ENCODE measurements around the gene SPP1. TPM values are rescaled to one million over a fixed set of nuclear protein-coding genes. Genes with fewer than 3 reads are reported as not detected.
"Not testable (repeated sequence)": the region's sequence is repeated elsewhere in the genome, so short reads cannot be mapped to it uniquely, and the experiment has no call there.

SPP1 gene
- polyA plus RNA-seq, 1 donor (not counting 4 experiments of a cell fraction or from before 2014, with no cell fraction given): 0.84 TPM

- H3K4me3 ChIP-seq (ENCODE audit: control insufficient read depth in 2 of 3, extremely low read depth in 1 of 3, insufficient read depth in 2 of 3, low read depth in 1 of 3, low read length in 3 of 3): no peak overlapping the region
- dilution Hi-C loops (cut with MboI; ENCODE audit: extremely low pct_ligation_motif_present, low sequenced_read_pairs): no loop called here
- no peak overlapping the region for H3K4me2 ChIP-seq (ENCODE audit: control insufficient read depth, extremely low read depth, insufficient read depth, low read depth, low read length)
- FAIRE-seq: no peak
- no peak for DNase-seq (ENCODE audit: low read depth, low spot score)
- no peaks in the 10 kb centered on the region for H3K36me3 ChIP-seq (ENCODE audit: control insufficient read depth in 2 of 2, extremely low read depth in 1 of 2, insufficient read depth in 2 of 2, low read length in 2 of 2)
- no peaks in the 10 kb centered on the region for H3K4me1 ChIP-seq (ENCODE audit: control insufficient read depth, extremely low read depth, insufficient read depth, low read length)
- H3K9ac ChIP-seq (ENCODE audit: control insufficient read depth, extremely low read depth, insufficient read depth, low read length): no peak overlapping the region
- no peaks in the 10 kb centered on the region for H3K9me3 ChIP-seq (ENCODE audit: control insufficient read depth, low read depth, low read length)
- peaks cover 4% of the 10 kb centered on the region for H3K27me3 ChIP-seq (ENCODE audit: control insufficient read depth, extremely low read depth, insufficient read depth, low read length)
- H4K20me1 ChIP-seq (ENCODE audit: control insufficient read depth, extremely low read depth, insufficient read depth, low read length): no peaks in the 10 kb centered on the region
- no peaks in the 10 kb centered on the region for H3K9me1 ChIP-seq (ENCODE audit: control insufficient read depth, extremely low read depth, insufficient read depth, low read length)
- TF ChIP-seq, protein P1, sequence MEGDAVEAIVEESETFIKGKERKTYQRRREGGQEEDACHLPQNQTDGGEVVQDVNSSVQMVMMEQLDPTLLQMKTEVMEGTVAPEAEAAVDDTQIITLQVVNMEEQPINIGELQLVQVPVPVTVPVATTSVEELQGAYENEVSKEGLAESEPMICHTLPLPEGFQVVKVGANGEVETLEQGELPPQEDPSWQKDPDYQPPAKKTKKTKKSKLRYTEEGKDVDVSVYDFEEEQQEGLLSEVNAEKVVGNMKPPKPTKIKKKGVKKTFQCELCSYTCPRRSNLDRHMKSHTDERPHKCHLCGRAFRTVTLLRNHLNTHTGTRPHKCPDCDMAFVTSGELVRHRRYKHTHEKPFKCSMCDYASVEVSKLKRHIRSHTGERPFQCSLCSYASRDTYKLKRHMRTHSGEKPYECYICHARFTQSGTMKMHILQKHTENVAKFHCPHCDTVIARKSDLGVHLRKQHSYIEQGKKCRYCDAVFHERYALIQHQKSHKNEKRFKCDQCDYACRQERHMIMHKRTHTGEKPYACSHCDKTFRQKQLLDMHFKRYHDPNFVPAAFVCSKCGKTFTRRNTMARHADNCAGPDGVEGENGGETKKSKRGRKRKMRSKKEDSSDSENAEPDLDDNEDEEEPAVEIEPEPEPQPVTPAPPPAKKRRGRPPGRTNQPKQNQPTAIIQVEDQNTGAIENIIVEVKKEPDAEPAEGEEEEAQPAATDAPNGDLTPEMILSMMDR (optimal IDR thresholded peaks at IDR 0.05 in 1 of 3, IDR thresholded peaks at IDR 0.05 in 1 of 3, conservative IDR thresholded peaks at IDR 0.05 in 1 of 3; ENCODE audit: extremely low read depth in 1 of 3, insufficient read depth in 2 of 3, low read length in 3 of 3): no peak
- no peak for TF ChIP-seq EZH2 (IDR thresholded peaks at IDR 0.05; ENCODE audit: low read length)
- no peak overlapping the region for H2AFZ ChIP-seq (ENCODE audit: control insufficient read depth, low read length)
- no peaks in the 10 kb centered on the region for H3K79me2 ChIP-seq (ENCODE audit: control insufficient read depth, insufficient read depth, low read length)
- H3K27ac ChIP-seq (ENCODE audit: control insufficient read depth, insufficient read depth, low read length): no peak overlapping the region
Measured at GRCh38 chr4:87939978-87940690, 35.4 kb upstream of the SPP1 start.

- H3K9ac ChIP-seq (ENCODE audit: control insufficient read depth, extremely low read depth, insufficient read depth, low read length); dilution Hi-C loops (cut with MboI; ENCODE audit: extremely low pct_ligation_motif_present, low sequenced_read_pairs); H2AFZ ChIP-seq (ENCODE audit: control insufficient read depth, low read length): not testable (repeated sequence)
Measured at GRCh38 chr4:87940809-87941208, 34.7 kb upstream of the SPP1 start.

More at GRCh38 chr4:87940809-87941208, 34.7 kb upstream of the SPP1 start:
- H3K9me1 ChIP-seq (ENCODE audit: control insufficient read depth, extremely low read depth, insufficient read depth, low read length); FAIRE-seq; H3K27me3 ChIP-seq (ENCODE audit: control insufficient read depth, extremely low read depth, insufficient read depth, low read length); H3K4me2 ChIP-seq (ENCODE audit: control insufficient read depth, extremely low read depth, insufficient read depth, low read depth, low read length); DNase-seq (ENCODE audit: low read depth, low spot score); H3K27ac ChIP-seq (ENCODE audit: control insufficient read depth, insufficient read depth, low read length); H3K4me3 ChIP-seq (ENCODE audit: control insufficient read depth in 2 of 3, extremely low read depth in 1 of 3, insufficient read depth in 2 of 3, low read depth in 1 of 3, low read length in 3 of 3); H3K4me1 ChIP-seq (ENCODE audit: control insufficient read depth, extremely low read depth, insufficient read depth, low read length); H3K79me2 ChIP-seq (ENCODE audit: control insufficient read depth, insufficient read depth, low read length); H3K36me3 ChIP-seq (ENCODE audit: control insufficient read depth in 2 of 2, extremely low read depth in 1 of 2, insufficient read depth in 2 of 2, low read length in 2 of 2); H4K20me1 ChIP-seq (ENCODE audit: control insufficient read depth, extremely low read depth, insufficient read depth, low read length); H3K9me3 ChIP-seq (ENCODE audit: control insufficient read depth, low read depth, low read length): not testable (repeated sequence)
